Measurements from ENCODE around the gene SORBS2. TPM values are rescaled to one million over a fixed set of nuclear protein-coding genes. Genes with fewer than 3 reads are reported as not detected.

The SORBS2 gene
- total RNA-seq, 2 donors from 2014 or later, result 28.0 to 77.4 TPM

DNA sequence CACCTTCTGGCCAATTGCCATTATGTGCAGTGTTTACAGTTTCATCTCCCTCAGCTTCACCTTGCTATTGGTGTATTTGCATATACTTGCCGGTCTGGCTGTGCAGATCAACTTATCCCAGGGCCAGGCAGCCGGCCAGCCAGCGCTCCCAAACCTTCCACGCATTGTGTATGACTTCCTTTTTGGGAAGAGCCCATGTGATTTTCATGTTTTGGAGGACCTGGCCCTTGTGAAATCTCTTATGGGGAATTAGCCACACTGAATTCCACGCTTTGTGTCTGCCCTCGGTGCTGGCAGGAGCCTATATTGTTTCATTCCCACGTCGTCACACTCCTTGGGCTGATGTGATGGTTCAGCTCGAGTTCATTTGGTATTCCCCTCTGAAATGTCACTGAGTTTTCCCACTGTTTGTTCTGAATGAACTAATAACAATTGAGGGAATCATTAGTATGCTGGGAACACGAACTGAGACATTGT, 270.7 kb downstream of the SORBS2 start:
- Histone ChIP-seq H3K4me3 (no peak overlapping the region), H3K36me3 (no peaks in the 10 kb centered on the region), H3K4me1 (no peaks in the 10 kb centered on the region), H3K27me3 (peaks cover 2% of the 10 kb centered on the region), H3K9me3 (no peaks in the 10 kb centered on the region), H3K27ac (no peak overlapping the region), H3K9ac (ENCODE audit: low read depth in 2 of 2, low read length in 2 of 2) (no peak overlapping the region)
- intact Hi-C loops (cut with DNase I), result no loop called here
- peak; percentile 30 for DNase-seq
- TF ChIP-seq, protein P1, sequence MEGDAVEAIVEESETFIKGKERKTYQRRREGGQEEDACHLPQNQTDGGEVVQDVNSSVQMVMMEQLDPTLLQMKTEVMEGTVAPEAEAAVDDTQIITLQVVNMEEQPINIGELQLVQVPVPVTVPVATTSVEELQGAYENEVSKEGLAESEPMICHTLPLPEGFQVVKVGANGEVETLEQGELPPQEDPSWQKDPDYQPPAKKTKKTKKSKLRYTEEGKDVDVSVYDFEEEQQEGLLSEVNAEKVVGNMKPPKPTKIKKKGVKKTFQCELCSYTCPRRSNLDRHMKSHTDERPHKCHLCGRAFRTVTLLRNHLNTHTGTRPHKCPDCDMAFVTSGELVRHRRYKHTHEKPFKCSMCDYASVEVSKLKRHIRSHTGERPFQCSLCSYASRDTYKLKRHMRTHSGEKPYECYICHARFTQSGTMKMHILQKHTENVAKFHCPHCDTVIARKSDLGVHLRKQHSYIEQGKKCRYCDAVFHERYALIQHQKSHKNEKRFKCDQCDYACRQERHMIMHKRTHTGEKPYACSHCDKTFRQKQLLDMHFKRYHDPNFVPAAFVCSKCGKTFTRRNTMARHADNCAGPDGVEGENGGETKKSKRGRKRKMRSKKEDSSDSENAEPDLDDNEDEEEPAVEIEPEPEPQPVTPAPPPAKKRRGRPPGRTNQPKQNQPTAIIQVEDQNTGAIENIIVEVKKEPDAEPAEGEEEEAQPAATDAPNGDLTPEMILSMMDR (IDR thresholded peaks at IDR 0.05), result no peak

DNA sequence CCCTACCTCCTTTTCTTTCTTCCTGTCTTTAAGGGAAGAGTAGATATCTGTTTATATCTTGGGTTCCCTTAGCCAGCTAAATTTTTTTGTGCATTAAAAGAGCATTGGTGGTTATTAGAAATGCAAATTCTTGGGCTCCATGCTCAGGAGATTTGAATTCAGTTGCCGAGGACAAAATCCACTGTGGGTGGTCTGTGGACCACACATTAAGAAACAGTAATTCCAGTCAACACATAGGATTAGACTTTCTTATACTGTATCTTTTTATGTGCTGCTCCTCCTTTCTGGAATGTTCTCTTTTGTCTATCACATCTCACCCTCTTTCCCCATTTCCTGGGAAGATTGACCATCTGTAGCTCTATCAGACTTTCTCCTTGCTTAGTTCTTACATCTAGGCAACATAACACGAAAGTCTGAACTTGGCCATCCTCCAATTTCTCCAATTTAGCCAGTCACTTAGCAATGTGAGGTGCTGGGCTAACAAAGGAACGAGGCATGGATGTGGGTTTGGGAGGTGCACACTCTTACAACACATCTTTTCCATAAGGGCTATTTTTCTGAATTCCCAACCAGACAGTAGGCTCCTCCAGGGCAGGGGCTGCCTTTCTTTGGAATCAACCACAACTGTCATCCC, 271.4 kb downstream of the SORBS2 start:
- H3K9ac ChIP-seq (ENCODE audit: low read depth in 2 of 2, low read length in 2 of 2), result no peak overlapping the region
- intact Hi-C loops (cut with DNase I), result no loop called here

DNA sequence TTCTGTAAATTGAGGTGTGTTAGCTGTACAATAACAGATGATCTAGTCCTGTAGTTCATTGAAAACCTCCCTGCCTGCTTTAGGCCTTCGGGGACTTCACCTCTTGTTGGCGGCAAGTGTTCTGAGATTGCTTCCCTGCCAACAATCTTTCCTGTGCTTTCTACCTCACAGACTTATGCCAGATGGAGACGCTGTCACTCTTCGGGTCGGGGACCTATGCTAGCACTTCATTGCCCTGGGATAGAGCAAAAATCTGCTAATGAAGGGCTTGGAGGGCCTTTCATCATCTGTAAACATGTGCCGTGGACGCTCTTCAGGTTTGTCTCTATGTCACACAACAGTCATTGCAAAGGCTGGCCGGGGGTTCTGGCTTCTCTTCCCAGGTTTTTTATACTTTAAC, 272.0 kb downstream of the SORBS2 start:
- no peak for DNase-seq
- Histone ChIP-seq H3K4me3 (no peak overlapping the region), H3K4me1 (no peaks in the 10 kb centered on the region), H3K9me3 (no peaks in the 10 kb centered on the region), H3K36me3 (no peaks in the 10 kb centered on the region), H3K27ac (no peak overlapping the region), H3K9ac (ENCODE audit: low read depth in 2 of 2, low read length in 2 of 2) (peak overlapping the region in 1 of 2 donors; percentile 31), H3K27me3 (peaks cover 15% of the 10 kb centered on the region)
- TF ChIP-seq, protein P1 (IDR thresholded peaks at IDR 0.05), result no peak
- intact Hi-C loops (cut with DNase I), result no loop called here

More for the DNA sequence above, 271.4 kb downstream of the SORBS2 start:
- no peaks in the 10 kb centered on the region for H3K9me3 ChIP-seq
- no peak for DNase-seq
- H3K4me3 ChIP-seq, result no peak overlapping the region
- no peak overlapping the region for H3K27ac ChIP-seq
- H3K27me3 ChIP-seq, result peaks cover 9% of the 10 kb centered on the region
- no peaks in the 10 kb centered on the region for H3K4me1 ChIP-seq
- no peaks in the 10 kb centered on the region for H3K36me3 ChIP-seq
- TF ChIP-seq, protein P1 (IDR thresholded peaks at IDR 0.05), result no peak

DNA sequence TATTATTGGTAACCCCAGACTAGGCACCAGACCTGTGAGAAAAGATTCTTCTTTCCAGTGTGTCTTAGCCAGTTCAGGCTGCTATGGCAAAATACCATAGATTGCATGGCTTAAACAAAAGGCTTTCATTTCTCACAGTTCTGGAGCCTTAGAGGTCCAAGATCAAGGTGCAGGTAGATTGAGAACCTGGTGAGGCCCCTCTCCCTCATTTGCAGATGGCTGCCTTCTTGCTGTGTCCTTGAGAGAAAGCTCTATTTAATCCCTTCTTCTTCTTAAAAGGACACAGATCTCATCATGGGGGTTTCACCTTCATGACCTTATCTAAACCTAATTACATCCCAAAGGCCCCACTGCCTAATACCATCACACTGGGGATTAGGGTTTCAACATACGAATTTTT, 273.2 kb downstream of the SORBS2 start:
- intact Hi-C loops (cut with DNase I), result no loop called here

DNA sequence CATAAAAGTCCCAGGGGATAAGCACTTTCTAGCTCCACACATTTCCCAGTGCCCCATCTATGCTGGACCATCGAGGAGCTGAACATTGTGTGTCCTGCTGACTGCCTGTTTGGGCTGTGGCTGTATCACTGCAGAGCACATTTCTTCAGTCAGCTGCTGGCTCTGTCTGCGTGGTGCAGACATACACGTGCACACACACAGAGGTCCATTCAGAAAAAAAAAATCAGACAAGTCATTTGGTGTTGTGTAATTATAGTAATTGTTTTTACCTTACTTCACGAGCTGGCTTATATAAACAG, 275.6 kb downstream of the SORBS2 start:
- TF ChIP-seq, protein P1 (IDR thresholded peaks at IDR 0.05), result no peak
- Histone ChIP-seq H3K27me3 (peaks cover 23% of the 10 kb centered on the region), H3K9ac (ENCODE audit: low read depth in 2 of 2, low read length in 2 of 2) (peak overlapping the region in 1 of 2 donors; percentile 14), H3K36me3 (no peaks in the 10 kb centered on the region), H3K4me1 (no peaks in the 10 kb centered on the region), H3K27ac (no peak overlapping the region), H3K4me3 (no peak overlapping the region), H3K9me3 (no peaks in the 10 kb centered on the region)
- DNase-seq, result no peak
- intact Hi-C loops (cut with DNase I), result no loop called here

More for the DNA sequence above, 273.2 kb downstream of the SORBS2 start:
- TF ChIP-seq, protein P1 (IDR thresholded peaks at IDR 0.05), result no peak
- Histone ChIP-seq H3K27ac (no peak overlapping the region), H3K4me3 (no peak overlapping the region), H3K4me1 (no peaks in the 10 kb centered on the region), H3K27me3 (peaks cover 23% of the 10 kb centered on the region), H3K9me3 (no peaks in the 10 kb centered on the region), H3K9ac (ENCODE audit: low read depth in 2 of 2, low read length in 2 of 2) (no peak overlapping the region), H3K36me3 (no peaks in the 10 kb centered on the region)
- DNase-seq, result no peak
